GM21723 (cell line): ENCODE results near the gene RNLS.
"Not testable (repeated sequence)": the region's sequence is repeated elsewhere in the genome, so short reads cannot be mapped to it uniquely, and the experiment has no call there.

Experiments used
- ATAC-seq: cut with Tn5 transposase; IDR thresholded peaks from one replicate; pipeline ENCODE4 v1.9.1; 2021; ENCODE audit warnings: mild to moderate bottlenecking, moderate library complexity; ENCODE audit not compliant: unreplicated experiment

RNLS gene

DNA sequence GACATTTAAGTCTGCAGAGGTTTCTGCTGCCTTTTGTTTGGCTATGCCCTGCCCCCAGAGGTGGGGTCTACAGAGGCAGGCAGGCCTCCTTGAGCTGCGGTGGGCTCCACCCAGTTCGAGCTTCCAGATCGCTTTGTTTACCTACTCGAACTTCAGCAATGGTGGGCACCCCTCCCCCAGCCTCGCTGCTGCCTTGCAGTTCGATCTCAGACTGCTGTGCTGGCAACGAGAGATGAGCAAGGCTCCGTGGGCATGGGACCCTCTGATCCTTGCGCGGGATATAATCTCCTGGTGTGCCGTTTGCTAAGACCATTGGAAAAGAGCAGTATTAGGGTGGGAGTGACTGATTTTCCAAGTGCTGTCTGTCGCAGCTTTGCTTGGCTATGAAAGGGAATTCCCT lies 227.4 kb downstream of the RNLS start:
- not testable (repeated sequence) for ATAC-seq

- no peak for ATAC-seq
Measured at GRCh38 chr10:88347597-88348304, 235.4 kb downstream of the RNLS start.

DNA sequence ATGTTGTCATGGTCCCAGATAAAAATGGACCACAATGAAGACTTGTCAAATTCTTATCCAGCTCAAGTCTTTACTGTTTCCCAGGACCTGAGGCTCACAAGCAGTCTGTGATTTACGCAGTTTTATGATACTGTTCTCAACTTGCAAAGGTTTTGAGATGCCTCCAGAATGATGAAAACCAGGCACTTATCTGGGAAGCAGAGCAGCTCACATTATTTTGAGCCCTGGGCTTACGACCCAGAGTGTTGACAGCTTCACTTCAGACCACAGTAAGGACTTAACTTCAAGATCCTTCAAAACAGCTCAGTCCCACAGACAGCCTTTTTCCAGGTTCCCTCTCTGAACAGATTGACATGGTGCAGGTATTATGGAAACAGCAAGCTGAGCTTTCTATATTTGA lies 236.1 kb downstream of the RNLS start:
- no peak for ATAC-seq

- ATAC-seq = no peak
Measured at GRCh38 chr10:88346144-88346977, 236.8 kb downstream of the RNLS start.

- ATAC-seq = no peak
Measured at GRCh38 chr10:88343761-88344484, 239.2 kb downstream of the RNLS start.

DNA sequence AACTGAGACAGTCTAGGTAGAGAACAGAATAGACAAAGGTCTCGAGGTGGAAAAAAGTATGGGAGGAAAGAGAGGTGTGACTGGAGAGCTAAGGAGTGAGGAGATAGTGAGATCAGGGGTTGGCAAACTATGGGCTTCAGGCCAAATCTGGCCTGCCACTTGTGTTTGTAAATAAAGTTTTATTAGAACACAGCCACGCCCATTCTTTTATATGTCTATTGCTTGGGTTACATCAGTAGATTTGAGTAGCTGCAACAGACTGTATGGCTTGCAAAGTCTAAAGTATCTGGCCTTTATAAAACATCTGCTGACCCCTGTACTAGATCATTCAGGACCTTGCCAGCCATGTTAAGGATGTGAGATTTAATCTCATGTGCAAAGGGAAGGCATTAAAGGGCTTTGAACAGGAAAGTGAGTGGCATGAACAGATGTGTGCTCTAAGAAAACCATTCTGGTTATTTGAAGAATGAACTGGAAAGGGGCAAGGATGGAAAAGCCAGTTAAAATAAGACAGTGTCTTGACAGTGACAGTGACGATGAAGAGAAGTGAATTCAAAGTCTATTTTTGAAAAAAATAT lies 240.3 kb downstream of the RNLS start:
- ATAC-seq = no peak

DNA sequence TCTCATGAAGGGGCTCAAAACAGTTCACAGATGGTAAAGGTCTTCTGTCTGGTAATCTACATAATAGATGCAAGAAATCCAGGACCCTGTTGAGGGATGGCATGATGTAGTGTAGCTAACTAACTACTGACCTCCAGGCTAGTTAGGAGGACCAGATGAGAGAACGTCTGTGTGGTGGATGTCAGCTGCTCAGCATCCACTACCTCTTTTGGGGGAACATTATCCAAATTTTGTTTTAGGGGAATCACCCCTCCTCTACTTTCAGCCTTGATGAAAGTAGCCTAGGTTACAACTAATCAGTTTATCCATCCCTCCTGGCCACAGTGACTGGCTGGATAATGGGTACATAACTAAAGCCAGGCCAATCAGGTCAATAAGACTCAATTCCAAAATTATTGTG lies 246.0 kb downstream of the RNLS start:
- no peak for ATAC-seq

- ATAC-seq = no peak
Measured at GRCh38 chr10:88336334-88336733, 246.8 kb downstream of the RNLS start.

DNA sequence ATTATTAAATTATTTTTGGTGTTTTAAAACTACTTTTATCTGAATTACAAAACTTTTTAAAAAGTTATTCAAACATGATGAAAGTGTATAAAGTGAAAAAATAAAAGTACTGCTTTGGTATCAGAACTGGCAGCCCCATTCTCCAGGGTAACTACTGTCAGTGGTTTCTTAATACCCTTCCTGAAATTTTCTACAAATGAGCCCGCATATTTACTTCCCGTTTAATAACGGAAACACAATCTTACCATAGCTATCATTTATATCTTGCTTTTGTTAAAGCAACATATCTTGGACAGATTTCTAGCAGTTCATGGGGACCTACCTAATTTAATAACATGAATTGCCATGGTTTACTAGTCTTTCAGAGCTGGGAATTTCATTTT lies 249.9 kb downstream of the RNLS start:
- no peak for ATAC-seq

DNA sequence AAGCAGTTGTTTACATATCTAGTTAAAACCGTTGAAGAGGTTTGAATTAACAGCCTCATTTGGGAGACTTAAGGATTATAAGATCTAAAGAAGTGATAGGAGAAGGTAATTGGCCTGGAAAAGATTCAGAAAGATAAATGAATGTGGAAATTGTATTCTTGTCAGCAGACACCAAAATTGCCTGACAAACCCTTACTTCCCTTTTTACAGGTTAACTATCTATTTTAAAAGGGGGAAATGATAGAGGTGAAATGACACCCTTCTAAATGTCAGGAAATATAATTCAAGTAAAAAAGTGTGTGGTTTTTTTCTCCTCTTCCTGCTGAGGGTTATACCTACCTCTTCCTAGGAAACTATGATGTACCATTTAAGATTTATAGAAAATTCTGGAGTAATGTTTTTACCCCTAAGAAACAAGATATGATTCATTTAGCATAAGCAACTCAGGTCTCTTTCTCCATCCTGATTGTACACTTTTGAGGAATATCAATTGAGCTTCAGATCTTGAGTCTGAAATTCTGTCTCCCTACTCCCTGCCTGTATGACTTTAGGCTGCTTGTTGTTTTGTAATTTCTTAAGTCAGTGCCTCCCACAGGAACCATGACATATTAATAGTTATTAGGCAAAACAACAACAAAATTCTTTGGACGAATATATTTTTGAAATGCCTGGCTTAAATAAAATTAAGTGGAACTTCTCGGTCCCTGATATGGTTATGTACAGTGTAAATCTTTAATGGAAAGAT lies 250.4 kb downstream of the RNLS start:
- no peak for ATAC-seq

GRCh38 chr10:88330174-88330573 lies 252.9 kb downstream of the RNLS start:
- no peak for ATAC-seq

DNA sequence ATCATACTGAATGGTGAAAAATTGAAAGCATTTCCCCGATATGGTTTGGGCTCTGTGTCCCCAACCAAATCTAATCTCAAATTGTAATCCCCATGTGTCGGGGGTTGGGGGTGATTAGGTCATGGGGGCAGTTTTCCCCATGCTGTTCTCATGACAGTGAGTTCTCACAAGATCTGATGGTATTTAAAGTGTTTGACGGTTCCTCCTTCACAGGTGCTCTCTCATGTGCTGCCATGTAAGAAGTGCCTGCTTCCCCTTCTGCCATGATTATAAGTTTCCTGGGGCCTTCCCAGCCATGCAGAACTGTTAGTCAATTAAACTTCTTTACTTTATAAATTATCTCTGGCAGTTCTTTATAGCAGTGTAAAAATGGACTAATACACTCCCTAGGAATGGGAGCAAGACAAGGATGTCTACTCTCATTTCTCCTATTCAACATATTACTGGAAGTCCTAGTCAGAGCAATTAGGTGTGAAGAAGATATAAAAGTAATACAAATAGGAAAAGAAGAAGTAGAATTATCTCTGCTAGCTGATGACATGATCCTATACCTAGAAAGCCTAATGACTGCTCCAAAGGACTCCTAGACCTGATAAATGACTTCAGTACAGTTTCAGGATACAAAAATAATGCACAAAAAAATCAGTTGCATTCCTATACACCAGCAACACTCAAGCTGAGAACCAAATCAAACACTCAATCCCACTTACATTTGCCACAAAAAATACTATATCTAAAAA lies 260.6 kb downstream of the RNLS start:
- no peak for ATAC-seq

- ATAC-seq = no peak
Measured at GRCh38 chr10:88319960-88320517, 263.1 kb downstream of the RNLS start.

- no peak for ATAC-seq
Measured at GRCh38 chr10:88318803-88319202, 264.3 kb downstream of the RNLS start.

- ATAC-seq = no peak
Measured at GRCh38 chr10:88317099-88317498, 266.0 kb downstream of the RNLS start.

DNA sequence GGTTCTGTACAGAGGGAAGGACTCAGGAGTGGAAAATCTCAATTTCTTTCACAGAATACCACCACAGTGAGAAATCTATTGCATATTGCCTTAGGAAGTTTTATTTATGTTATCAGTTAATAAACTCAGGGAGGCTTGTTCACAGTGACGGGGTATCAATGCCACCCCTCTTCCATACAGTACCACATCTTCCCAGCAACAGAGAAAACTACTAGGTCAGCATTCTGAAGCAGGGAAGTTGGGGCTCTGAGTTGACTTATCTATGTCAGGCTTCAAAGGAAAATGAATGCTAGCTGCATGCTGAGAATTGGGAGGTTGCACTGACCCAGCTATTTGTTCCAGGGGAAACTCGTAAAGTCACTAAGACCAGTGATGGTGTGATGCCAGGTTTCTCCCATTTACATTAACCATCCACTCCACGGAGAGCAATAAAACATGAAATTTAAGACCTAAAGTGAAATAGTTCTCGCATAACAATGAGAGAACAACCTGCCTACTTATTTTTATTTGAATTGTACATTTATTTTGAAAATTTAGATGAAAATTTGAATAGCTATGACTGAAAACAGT lies 266.7 kb downstream of the RNLS start:
- no peak for ATAC-seq

GRCh38 chr10:88315755-88316154 lies 267.4 kb downstream of the RNLS start:
- no peak for ATAC-seq

GRCh38 chr10:88314362-88314761 lies 268.8 kb downstream of the RNLS start:
- no peak for ATAC-seq

- no peak for ATAC-seq
Measured at GRCh38 chr10:88313878-88314277, 269.2 kb downstream of the RNLS start.
